MM.1S (cell line): ENCODE results near the gene CHST13.

Experiments
- DNase-seq: peaks from one replicate; pipeline ENCODE4 v3.0.0-alpha.2; 2015
- H2AFZ ChIP-seq: fragments of 300-600 bp; sonication (generic); 2 replicates; pipeline ENCODE4 v1.6.0; 2016; ENCODE audit warnings: antibody characterized with exemption, low read length
- H3F3A ChIP-seq: fragments of 300-600 bp; sonication (generic); 2 replicates; pipeline ENCODE4 v1.6.1; 2016; ENCODE audit warnings: mild to moderate bottlenecking, antibody characterized with exemption, low read length, moderate library complexity, mixed read lengths; ENCODE audit not compliant: insufficient read depth
- H3K27ac ChIP-seq: fragments of 300-600 bp; sonication (generic); 2 replicates; pipeline ENCODE4 v1.5.1; 2016; ENCODE audit warnings: mild to moderate bottlenecking, low read length
- H3K27me3 ChIP-seq: fragments of 300-600 bp; sonication (generic); replicated peaks from 2 replicates; pipeline ENCODE4 v1.6.0; 2016; ENCODE audit warnings: low read length; ENCODE audit not compliant: insufficient read depth
- H3K36me3 ChIP-seq: fragments of 300-600 bp; sonication (generic); replicated peaks from 2 replicates; pipeline ENCODE4 v1.6.1; 2016; ENCODE audit warnings: mild to moderate bottlenecking, low read length, mixed read lengths; ENCODE audit not compliant: insufficient read depth
- H3K4me1 ChIP-seq: fragments of 300-600 bp; sonication (generic); 2 replicates; pipeline ENCODE4 v1.6.1; 2016; ENCODE audit warnings: low read length, mixed read lengths
- H3K4me2 ChIP-seq: fragments of 300-600 bp; sonication (generic); 2 replicates; pipeline ENCODE4 v1.6.0; 2016; ENCODE audit warnings: low read depth, low read length
- H3K4me3 ChIP-seq: fragments of 300-600 bp; sonication (generic); 2 replicates; pipeline ENCODE4 v1.5.1; 2016; ENCODE audit warnings: low read length, mixed read lengths
- H3K79me2 ChIP-seq: fragments of 300-600 bp; sonication (generic); 2 replicates; pipeline ENCODE4 v1.6.1; 2016; ENCODE audit warnings: mixed run types, low read length, mixed read lengths
- H3K9ac ChIP-seq: fragments of 300-600 bp; sonication (generic); 2 replicates; pipeline ENCODE4 v1.6.1; 2016; ENCODE audit warnings: low read length, mixed read lengths
- H3K9me2 ChIP-seq: fragments of 300-600 bp; sonication (generic); replicated peaks from 2 replicates; pipeline ENCODE4 v1.6.1; 2016; ENCODE audit warnings: mild to moderate bottlenecking, low read length, mixed read lengths; ENCODE audit not compliant: insufficient read depth
- H3K9me3 ChIP-seq: fragments of 300-600 bp; sonication (generic); replicated peaks from 2 replicates; pipeline ENCODE4 v1.6.1; 2016; ENCODE audit warnings: mild to moderate bottlenecking, low read length, mixed read lengths; ENCODE audit not compliant: insufficient read depth
- H4K20me1 ChIP-seq: fragments of 300-600 bp; sonication (generic); 2 replicates; pipeline ENCODE4 v1.6.1; 2016; ENCODE audit warnings: mild to moderate bottlenecking, low read length, moderate library complexity, mixed read lengths; ENCODE audit not compliant: insufficient read depth
- EZH2 ChIP-seq: fragments of 300-600 bp; sonication (generic); optimal IDR thresholded peaks from 2 replicates; pipeline ENCODE3; 2017; ENCODE audit warnings: low read depth, mild to moderate bottlenecking, antibody characterized with exemption, low read length, mixed read lengths
- EZH2phosphoT487 ChIP-seq: fragments of 300-600 bp; sonication (generic); IDR thresholded peaks from 2 replicates; pipeline ENCODE4 v1.6.1; 2018; ENCODE audit warnings: antibody characterized with exemption, low read length
- TF ChIP-seq, protein P1 (sequence below): fragments of 300-600 bp; sonication (generic); IDR thresholded peaks from 2 replicates; pipeline ENCODE4 v1.5.1; 2016; ENCODE audit warnings: antibody characterized with exemption, low read length, mixed read lengths

Gene CHST13

DNA sequence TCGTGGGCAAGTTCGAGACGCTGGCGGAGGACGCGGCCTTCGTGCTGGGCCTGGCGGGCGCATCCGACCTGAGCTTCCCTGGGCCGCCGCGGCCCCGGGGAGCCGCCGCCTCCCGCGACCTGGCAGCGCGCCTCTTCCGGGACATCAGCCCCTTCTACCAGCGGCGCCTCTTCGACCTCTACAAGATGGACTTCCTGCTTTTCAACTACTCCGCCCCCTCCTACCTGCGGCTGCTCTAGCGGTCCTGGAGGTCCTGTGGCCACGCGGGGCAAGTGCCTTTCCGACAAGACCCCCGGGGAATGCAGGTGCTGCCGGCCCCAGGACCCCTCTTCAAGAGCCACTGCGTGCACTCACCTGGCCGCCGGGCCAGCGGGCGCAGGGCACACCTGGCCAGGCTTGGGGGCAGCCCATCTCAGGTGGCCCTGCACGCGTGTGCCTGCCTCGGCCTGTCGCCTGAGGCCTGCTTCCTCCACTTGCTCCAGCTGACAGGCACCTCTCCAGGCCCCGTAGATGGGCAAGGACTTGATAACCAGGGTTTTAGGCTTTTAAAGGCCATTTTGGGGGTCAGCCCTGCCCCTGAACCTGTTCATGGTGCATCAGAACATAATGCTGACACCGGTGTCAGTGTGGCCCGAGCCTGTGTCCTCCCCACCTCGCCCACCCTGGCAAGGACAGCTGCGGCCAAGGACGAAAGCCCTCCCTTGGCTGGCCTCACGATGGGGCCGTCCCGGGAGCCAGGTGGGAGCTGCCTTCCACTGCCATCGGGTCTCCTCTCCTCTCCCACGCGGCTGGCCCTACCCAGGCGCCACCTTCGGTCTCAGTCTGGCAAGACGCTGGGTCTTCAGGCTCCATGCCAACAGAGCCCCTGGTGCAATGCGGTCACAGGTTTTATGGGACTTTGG lies 18.6 kb downstream of the CHST13 start:
- Histone ChIP-seq H3K9me2 (no peaks in the 10 kb centered on the region), H3K27me3 (peaks cover 18% of the 10 kb centered on the region; the same call in 1 of the 2 replicates), H3K36me3 (no peaks in the 10 kb centered on the region), H3K79me2 (no peaks in the 10 kb centered on the region), H3K4me3 (no peak overlapping the region), H3F3A (no peaks in the 10 kb centered on the region), H2AFZ (no peak overlapping the region), H3K4me1 (no peaks in the 10 kb centered on the region), H3K27ac (no peak overlapping the region), H3K4me2 (no peak overlapping the region), H3K9me3 (no peaks in the 10 kb centered on the region), H3K9ac (no peak overlapping the region), H4K20me1 (no peaks in the 10 kb centered on the region)
- TF ChIP-seq, protein P1, sequence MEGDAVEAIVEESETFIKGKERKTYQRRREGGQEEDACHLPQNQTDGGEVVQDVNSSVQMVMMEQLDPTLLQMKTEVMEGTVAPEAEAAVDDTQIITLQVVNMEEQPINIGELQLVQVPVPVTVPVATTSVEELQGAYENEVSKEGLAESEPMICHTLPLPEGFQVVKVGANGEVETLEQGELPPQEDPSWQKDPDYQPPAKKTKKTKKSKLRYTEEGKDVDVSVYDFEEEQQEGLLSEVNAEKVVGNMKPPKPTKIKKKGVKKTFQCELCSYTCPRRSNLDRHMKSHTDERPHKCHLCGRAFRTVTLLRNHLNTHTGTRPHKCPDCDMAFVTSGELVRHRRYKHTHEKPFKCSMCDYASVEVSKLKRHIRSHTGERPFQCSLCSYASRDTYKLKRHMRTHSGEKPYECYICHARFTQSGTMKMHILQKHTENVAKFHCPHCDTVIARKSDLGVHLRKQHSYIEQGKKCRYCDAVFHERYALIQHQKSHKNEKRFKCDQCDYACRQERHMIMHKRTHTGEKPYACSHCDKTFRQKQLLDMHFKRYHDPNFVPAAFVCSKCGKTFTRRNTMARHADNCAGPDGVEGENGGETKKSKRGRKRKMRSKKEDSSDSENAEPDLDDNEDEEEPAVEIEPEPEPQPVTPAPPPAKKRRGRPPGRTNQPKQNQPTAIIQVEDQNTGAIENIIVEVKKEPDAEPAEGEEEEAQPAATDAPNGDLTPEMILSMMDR: no peak
- TF ChIP-seq EZH2phosphoT487 (no peak), EZH2 (no peak)
- DNase-seq: no peak

DNA sequence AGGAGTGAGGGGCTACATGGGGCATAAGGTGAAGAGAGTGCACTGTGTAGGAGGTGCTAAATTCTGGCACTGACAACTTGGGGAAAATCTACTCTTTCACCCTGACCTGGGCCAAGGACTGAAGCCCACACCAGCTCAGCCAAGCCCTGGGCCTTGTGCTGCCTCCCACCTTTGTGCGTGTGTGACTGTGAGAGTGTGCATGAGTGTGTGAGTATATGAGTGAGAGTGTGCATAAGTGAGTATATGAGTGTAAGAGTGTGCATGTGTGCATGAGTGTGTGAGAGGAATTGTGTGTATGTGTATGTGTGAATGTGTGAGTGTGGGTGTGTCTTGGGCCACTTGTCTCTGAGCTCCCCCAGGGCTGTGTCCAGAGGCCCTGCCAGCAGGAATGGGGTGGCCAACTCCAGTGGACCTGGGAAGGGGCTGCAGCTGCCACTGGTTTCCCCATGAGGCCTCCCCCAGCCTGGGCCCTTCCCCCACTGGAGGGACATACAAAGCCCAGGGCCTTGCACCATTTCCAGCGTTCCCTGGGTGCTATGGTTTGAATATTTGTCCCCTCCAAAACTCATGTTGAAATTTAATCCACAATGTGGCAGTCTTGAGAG lies 19.6 kb downstream of the CHST13 start:
- Histone ChIP-seq H3K4me1 (no peaks in the 10 kb centered on the region), H3K36me3 (no peaks in the 10 kb centered on the region), H4K20me1 (no peaks in the 10 kb centered on the region), H3K9ac (no peak overlapping the region), H3K4me3 (no peak overlapping the region), H3K27me3 (peaks cover 8% of the 10 kb centered on the region; the same call in 1 of the 2 replicates), H3K9me3 (no peaks in the 10 kb centered on the region), H3F3A (no peaks in the 10 kb centered on the region), H3K79me2 (no peaks in the 10 kb centered on the region), H3K27ac (no peak overlapping the region), H3K4me2 (no peak overlapping the region), H3K9me2 (no peaks in the 10 kb centered on the region), H2AFZ (no peak overlapping the region)
- no peak for TF ChIP-seq EZH2
- TF ChIP-seq, protein P1: no peak
- no peak for TF ChIP-seq EZH2phosphoT487
- DNase-seq: no peak

DNA sequence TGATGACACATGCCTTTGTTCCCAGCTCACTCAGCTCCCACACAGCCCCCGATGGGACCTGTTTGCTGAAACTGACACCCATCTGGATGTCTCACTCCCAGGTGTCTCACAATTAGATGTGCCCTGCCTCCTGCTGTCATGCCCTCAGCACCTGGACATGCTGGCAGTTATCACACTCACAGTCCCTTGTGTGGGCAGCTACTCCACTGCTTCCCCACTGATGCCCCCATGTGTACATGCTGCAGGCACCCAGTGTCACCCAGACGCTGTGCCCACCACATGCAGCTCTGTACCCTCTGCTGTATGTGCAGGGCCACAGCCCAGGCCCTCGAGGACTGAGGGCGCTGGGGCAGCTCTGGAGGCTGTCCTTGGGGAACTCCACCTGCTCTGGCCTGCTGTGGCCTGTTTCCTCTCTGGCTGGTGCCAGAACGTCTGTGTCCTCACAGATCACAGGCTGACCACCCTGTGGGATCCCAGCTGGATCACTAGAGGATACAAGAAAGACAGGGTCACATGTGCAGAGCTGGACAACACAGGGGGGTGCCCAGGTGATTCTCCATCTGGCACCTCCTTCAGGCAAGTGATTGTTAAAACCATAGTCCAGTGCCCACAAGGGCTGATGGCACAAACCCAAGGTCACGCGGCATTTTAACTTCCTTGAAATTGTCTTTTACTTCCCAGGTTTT lies 20.8 kb downstream of the CHST13 start:
- Histone ChIP-seq H3K4me2 (no peak overlapping the region), H3K4me1 (no peaks in the 10 kb centered on the region), H3K79me2 (no peaks in the 10 kb centered on the region), H3K27ac (no peak overlapping the region), H3K27me3 (peaks cover 6% of the 10 kb centered on the region; the same call in 1 of the 2 replicates), H3K9me3 (no peaks in the 10 kb centered on the region), H3K36me3 (no peaks in the 10 kb centered on the region), H3K4me3 (no peak overlapping the region), H3K9ac (no peak overlapping the region), H4K20me1 (no peaks in the 10 kb centered on the region), H3K9me2 (no peaks in the 10 kb centered on the region), H2AFZ (no peak overlapping the region), H3F3A (no peaks in the 10 kb centered on the region)
- no peak for DNase-seq
- TF ChIP-seq EZH2phosphoT487 (no peak), EZH2 (no peak)
- TF ChIP-seq, protein P1: no peak
